Measurements from ENCODE around the gene EVA1C. TPM values are rescaled to one million over a fixed set of nuclear protein-coding genes. Genes with fewer than 3 reads are reported as not detected.
"Not testable (repeated sequence)": the region's sequence is repeated elsewhere in the genome, so short reads cannot be mapped to it uniquely, and the experiment has no call there.

EVA1C gene
- total and polyA plus RNA-seq, 4 donors = 40.9 to 105 (median 60.6) TPM

- Histone ChIP-seq H3K27me3 (ENCODE audit: control insufficient read depth in 1 of 2, insufficient read depth in 2 of 2, low read length in 1 of 2) (no peaks in the 10 kb centered on the region), H3K27ac (ENCODE audit: low read depth in 1 of 2, low read length in 2 of 2) (peak overlapping the region in 1 of 2 donors; percentile 76), H3K4me3 (ENCODE audit: low read length in 2 of 2) (no peak overlapping the region), H3K36me3 (ENCODE audit: control insufficient read depth in 1 of 2, insufficient read depth in 2 of 2, low read length in 1 of 2) (no peaks in the 10 kb centered on the region), H3K9me3 (ENCODE audit: control insufficient read depth, low read length) (no peaks in the 10 kb centered on the region), H3K4me1 (ENCODE audit: control insufficient read depth in 1 of 2, insufficient read depth in 2 of 2, low read length in 2 of 2) (peaks cover 0 to 6% of the 10 kb centered on the region in 2 donors)
- peak in 1 of 2 donors; percentile 54 for DNase-seq
- 24 to 26% methylated on average over 14 of the region's 14 CpGs for WGBS, 2 donors
- intact Hi-C loops (cut with DNase I) = loop anchor here (5.0 to 10.0 kb wide), 4 partner anchors 37 to 87 kb away; partner anchors contain the start of gene EVA1C (in 2 of the 2)
- ATAC-seq (ENCODE audit: low FRiP score) = no peak
These were observed 86.9 kb downstream of the EVA1C start for GRCh38 chr21:32499249-32500055.

- 91 to 95% methylated on average over 7 of the region's 7 CpGs for WGBS, 2 donors
- intact Hi-C loops (cut with DNase I); DNase-seq; H3K4me3 ChIP-seq (ENCODE audit: low read length in 2 of 2); H3K36me3 ChIP-seq (ENCODE audit: control insufficient read depth in 1 of 2, insufficient read depth in 2 of 2, low read length in 1 of 2); H3K9me3 ChIP-seq (ENCODE audit: control insufficient read depth, low read length); H3K27ac ChIP-seq (ENCODE audit: low read depth in 1 of 2, low read length in 2 of 2); ATAC-seq (ENCODE audit: low FRiP score); H3K27me3 ChIP-seq (ENCODE audit: control insufficient read depth in 1 of 2, insufficient read depth in 2 of 2, low read length in 1 of 2); H3K4me1 ChIP-seq (ENCODE audit: control insufficient read depth in 1 of 2, insufficient read depth in 2 of 2, low read length in 2 of 2): not testable (repeated sequence)
These were observed 91.1 kb downstream of the EVA1C start for GRCh38 chr21:32503641-32504040.

DNA sequence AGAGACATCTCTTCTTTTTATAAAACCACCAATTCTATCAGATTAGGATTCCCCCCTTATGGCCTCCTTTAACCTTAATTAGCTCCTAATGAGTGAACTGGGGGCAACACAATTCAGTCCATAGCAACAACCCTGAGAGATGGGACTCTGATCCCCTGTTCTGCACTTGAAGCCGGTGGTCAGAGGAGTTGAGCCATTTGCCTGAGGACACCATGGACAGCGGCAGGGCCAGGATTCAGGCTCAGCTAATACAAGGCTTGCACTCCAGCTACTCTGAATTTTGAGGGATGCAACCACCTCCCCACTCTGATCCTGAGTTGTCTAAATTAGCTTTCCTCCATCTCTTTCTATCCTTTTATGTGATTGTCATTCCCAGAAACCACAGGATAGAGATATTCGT is 93.3 kb downstream of the EVA1C start:
- H3K27ac ChIP-seq (ENCODE audit: low read depth in 1 of 2, low read length in 2 of 2); H3K36me3 ChIP-seq (ENCODE audit: control insufficient read depth in 1 of 2, insufficient read depth in 2 of 2, low read length in 1 of 2); H3K9me3 ChIP-seq (ENCODE audit: control insufficient read depth, low read length); H3K4me1 ChIP-seq (ENCODE audit: control insufficient read depth in 1 of 2, insufficient read depth in 2 of 2, low read length in 2 of 2); intact Hi-C loops (cut with DNase I); DNase-seq; H3K27me3 ChIP-seq (ENCODE audit: control insufficient read depth in 1 of 2, insufficient read depth in 2 of 2, low read length in 1 of 2); ATAC-seq (ENCODE audit: low FRiP score); H3K4me3 ChIP-seq (ENCODE audit: low read length in 2 of 2): not testable (repeated sequence)
- 88 to 91% methylated on average over 3 of the region's 3 CpGs for WGBS, 2 donors

DNA sequence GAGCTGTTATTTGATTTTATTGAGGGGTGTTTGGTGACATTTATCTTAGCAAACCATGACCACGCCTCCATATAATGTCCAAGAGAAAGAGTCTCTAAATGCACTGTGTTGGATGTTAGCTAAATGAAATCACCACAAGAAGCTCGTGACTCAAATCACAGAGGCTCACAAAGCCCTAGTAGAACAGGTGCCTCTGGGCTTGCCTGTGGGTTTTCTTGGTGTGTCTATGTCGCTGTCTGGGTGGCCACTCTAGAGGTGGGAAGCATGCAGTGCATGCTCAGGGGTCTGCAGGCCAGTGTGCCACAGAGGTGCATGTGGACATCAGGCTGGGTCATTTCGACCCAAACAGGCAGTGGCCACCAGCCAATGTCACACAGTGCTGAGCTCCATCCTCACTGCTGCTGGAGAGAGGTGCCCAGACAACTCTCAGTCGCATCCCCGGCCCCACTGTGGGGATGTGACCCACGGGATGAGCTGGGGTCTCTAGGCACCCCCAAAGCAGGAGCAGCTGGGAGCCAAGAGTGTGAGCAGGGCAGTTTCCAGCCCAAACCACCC is 94.0 kb downstream of the EVA1C start:
- 89 to 92% methylated on average over 6 to 7 of the region's 7 CpGs for WGBS, 2 donors
- intact Hi-C loops (cut with DNase I); H3K27me3 ChIP-seq (ENCODE audit: control insufficient read depth in 1 of 2, insufficient read depth in 2 of 2, low read length in 1 of 2); H3K4me3 ChIP-seq (ENCODE audit: low read length in 2 of 2); H3K27ac ChIP-seq (ENCODE audit: low read depth in 1 of 2, low read length in 2 of 2); H3K4me1 ChIP-seq (ENCODE audit: control insufficient read depth in 1 of 2, insufficient read depth in 2 of 2, low read length in 2 of 2); H3K36me3 ChIP-seq (ENCODE audit: control insufficient read depth in 1 of 2, insufficient read depth in 2 of 2, low read length in 1 of 2); ATAC-seq (ENCODE audit: low FRiP score); H3K9me3 ChIP-seq (ENCODE audit: control insufficient read depth, low read length): not testable (repeated sequence)
- DNase-seq = peak in 1 of 2 donors; percentile 45

- Histone ChIP-seq H3K9me3 (ENCODE audit: control insufficient read depth, low read length) (no peaks in the 10 kb centered on the region), H3K27ac (ENCODE audit: low read depth in 1 of 2, low read length in 2 of 2) (no peak overlapping the region), H3K36me3 (ENCODE audit: control insufficient read depth in 1 of 2, insufficient read depth in 2 of 2, low read length in 1 of 2) (peaks cover 0 to 5% of the 10 kb centered on the region in 2 donors), H3K4me3 (ENCODE audit: low read length in 2 of 2) (no peak overlapping the region), H3K27me3 (ENCODE audit: control insufficient read depth in 1 of 2, insufficient read depth in 2 of 2, low read length in 1 of 2) (no peaks in the 10 kb centered on the region), H3K4me1 (ENCODE audit: control insufficient read depth in 1 of 2, insufficient read depth in 2 of 2, low read length in 2 of 2) (no peaks in the 10 kb centered on the region)
- 92 to 97% methylated on average over 16 of the region's 16 CpGs for WGBS, 2 donors
- DNase-seq (peak in 1 of 2 donors; percentile 26), ATAC-seq (ENCODE audit: low FRiP score) (peak; percentile 26)
- intact Hi-C loops (cut with DNase I) = no loop called here
These were observed 94.9 kb downstream of the EVA1C start for GRCh38 chr21:32507342-32507919.

GRCh38 chr21:32508036-32508435 is 95.5 kb downstream of the EVA1C start:
- H3K27me3 ChIP-seq (ENCODE audit: control insufficient read depth in 1 of 2, insufficient read depth in 2 of 2, low read length in 1 of 2); H3K9me3 ChIP-seq (ENCODE audit: control insufficient read depth, low read length); H3K27ac ChIP-seq (ENCODE audit: low read depth in 1 of 2, low read length in 2 of 2); H3K36me3 ChIP-seq (ENCODE audit: control insufficient read depth in 1 of 2, insufficient read depth in 2 of 2, low read length in 1 of 2); H3K4me1 ChIP-seq (ENCODE audit: control insufficient read depth in 1 of 2, insufficient read depth in 2 of 2, low read length in 2 of 2); intact Hi-C loops (cut with DNase I); H3K4me3 ChIP-seq (ENCODE audit: low read length in 2 of 2); ATAC-seq (ENCODE audit: low FRiP score): not testable (repeated sequence)
- DNase-seq = peak in 1 of 2 donors; percentile 38
- WGBS, 2 donors = 68 to 78% methylated on average over 4 of the region's 4 CpGs

DNA sequence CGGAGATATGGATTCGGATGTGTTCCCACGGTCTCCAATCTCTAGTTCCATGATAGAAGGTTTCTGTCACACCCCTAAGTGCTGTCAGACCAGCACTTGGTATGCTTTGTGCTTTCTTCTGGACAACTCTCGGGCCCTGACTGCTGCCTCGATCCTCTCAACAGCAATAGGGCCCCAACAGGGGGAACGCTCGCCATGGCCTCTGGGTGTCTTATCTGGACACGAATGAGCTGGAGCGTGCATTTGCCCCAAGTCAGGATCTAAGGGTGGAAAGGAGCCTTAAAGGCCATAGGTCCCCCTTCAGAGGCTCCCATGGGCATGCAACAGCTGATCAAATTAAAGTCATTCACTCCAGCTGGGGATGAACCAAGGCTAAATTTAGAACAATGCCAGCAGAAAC is 96.1 kb downstream of the EVA1C start:
- Histone ChIP-seq H3K27me3 (ENCODE audit: control insufficient read depth in 1 of 2, insufficient read depth in 2 of 2, low read length in 1 of 2) (no peaks in the 10 kb centered on the region), H3K27ac (ENCODE audit: low read depth in 1 of 2, low read length in 2 of 2) (no peak overlapping the region), H3K36me3 (ENCODE audit: control insufficient read depth in 1 of 2, insufficient read depth in 2 of 2, low read length in 1 of 2) (peaks cover 0 to 5% of the 10 kb centered on the region in 2 donors), H3K4me3 (ENCODE audit: low read length in 2 of 2) (no peak overlapping the region), H3K4me1 (ENCODE audit: control insufficient read depth in 1 of 2, insufficient read depth in 2 of 2, low read length in 2 of 2) (no peaks in the 10 kb centered on the region), H3K9me3 (ENCODE audit: control insufficient read depth, low read length) (no peaks in the 10 kb centered on the region)
- 93% methylated on average over 9 of the region's 9 CpGs for WGBS, 2 donors
- DNase-seq (peak in 1 of 2 donors; percentile 54), ATAC-seq (ENCODE audit: low FRiP score) (no peak)
- intact Hi-C loops (cut with DNase I) = no loop called here

- H3K4me3 ChIP-seq (ENCODE audit: low read length in 2 of 2); H3K9me3 ChIP-seq (ENCODE audit: control insufficient read depth, low read length); ATAC-seq (ENCODE audit: low FRiP score); H3K27ac ChIP-seq (ENCODE audit: low read depth in 1 of 2, low read length in 2 of 2); H3K36me3 ChIP-seq (ENCODE audit: control insufficient read depth in 1 of 2, insufficient read depth in 2 of 2, low read length in 1 of 2); H3K27me3 ChIP-seq (ENCODE audit: control insufficient read depth in 1 of 2, insufficient read depth in 2 of 2, low read length in 1 of 2); intact Hi-C loops (cut with DNase I); H3K4me1 ChIP-seq (ENCODE audit: control insufficient read depth in 1 of 2, insufficient read depth in 2 of 2, low read length in 2 of 2): not testable (repeated sequence)
- DNase-seq = peak in 1 of 2 donors; percentile 7
- 86 to 87% methylated on average over 2 of the region's 2 CpGs for WGBS, 2 donors
These were observed 96.5 kb downstream of the EVA1C start for GRCh38 chr21:32508975-32509374.

Data from aorta (tissue), 5 donors.